GM19467 (cell line): Measurements from ENCODE around the gene ZNF195.
"Not testable (repeated sequence)": the region's sequence is repeated elsewhere in the genome, so short reads cannot be mapped to it uniquely, and the experiment has no call there.

Experiments used
- ATAC-seq: cut with Tn5 transposase; IDR thresholded peaks from one replicate; pipeline ENCODE4 v1.9.1; 2021; ENCODE audit warnings: mild to moderate bottlenecking, moderate library complexity; ENCODE audit not compliant: unreplicated experiment

Gene ZNF195

DNA sequence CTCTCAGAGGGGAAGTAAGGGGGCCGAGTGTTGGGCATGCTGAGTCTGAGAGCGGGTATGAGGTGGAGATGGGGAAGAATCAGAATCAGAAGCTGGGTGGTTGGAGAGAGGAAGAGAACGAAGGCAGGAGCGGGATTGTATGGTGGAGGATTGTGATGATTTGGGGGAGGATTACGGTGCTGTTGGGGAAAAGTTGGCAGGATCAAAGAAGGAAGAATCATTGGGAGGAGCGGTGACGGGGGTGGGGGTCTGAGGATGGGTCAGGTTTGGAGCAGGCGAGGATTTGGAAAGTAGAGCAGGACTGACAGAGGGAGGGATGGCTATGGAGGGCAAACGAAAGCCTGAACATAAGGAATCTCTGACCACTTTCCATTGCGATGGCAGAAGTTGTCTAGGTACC, 22.1 kb downstream of the ZNF195 start:
- ATAC-seq: no peak

- ATAC-seq: no peak
Observed at GRCh38 chr11:3353066-3353465, 25.9 kb downstream of the ZNF195 start.

DNA sequence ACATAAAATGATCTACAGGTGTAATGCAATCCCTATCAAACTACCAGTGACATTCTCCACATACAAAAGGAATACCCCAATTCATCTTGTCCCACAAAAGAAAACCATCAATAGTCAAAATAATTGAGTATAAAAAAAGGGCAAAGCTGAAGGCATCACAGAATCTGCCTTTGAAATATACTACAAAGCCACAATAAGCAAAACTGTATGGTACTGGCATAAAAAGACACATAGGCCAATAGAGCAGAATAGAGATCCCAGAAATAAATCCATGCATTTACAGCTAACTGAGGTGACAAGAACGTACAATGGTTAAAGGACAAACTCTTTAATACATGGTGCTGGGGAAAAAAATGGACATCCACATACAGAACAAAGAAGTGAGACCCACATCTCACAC, 31.8 kb downstream of the ZNF195 start:
- ATAC-seq: no peak

- no peak for ATAC-seq
Observed at GRCh38 chr11:3346587-3346986, 32.4 kb downstream of the ZNF195 start.

DNA sequence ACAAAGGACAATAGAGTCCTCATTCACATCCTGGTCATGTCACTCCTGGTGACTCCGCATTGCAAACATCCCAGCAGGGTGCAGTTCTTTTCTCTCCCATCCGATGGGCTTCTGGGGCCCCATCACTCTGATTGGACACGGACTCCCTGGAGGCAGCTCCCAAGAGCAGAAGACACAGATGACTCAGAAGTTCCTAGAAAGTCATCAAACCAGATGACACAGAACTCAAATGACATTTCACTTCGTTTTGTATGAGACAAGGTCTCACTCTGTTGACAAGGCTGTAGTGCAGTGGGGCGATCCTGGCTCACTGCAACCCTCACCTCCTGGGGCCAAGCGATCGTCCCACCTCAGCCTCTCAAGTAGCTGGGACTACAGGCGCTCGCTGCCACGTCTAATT, 33.2 kb downstream of the ZNF195 start:
- ATAC-seq: no peak

- ATAC-seq: no peak
Observed at GRCh38 chr11:3344327-3345174, 34.4 kb downstream of the ZNF195 start.

GRCh38 chr11:3342709-3343108, 36.2 kb downstream of the ZNF195 start:
- ATAC-seq: no peak

GRCh38 chr11:3341298-3341697, 37.6 kb downstream of the ZNF195 start:
- ATAC-seq: no peak

DNA sequence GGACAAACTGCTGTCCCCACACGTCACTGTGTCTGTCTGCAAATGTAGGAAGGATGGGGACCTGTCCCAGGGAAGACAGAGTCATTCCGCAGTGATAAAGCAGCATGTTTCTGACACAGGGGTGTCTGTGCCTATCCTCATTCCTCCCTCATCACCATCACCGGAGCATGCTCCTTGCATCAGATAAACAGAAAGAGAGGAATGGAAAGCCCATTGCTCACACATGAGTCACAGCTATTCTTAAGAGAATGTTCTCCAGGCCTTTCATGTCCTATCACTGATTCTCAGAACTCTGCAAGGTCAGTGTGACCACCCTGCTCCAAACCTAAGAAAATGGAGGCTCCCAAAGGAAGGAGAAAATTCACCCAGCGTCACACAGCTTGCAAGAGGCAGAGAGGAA, 38.9 kb downstream of the ZNF195 start:
- ATAC-seq: no peak

DNA sequence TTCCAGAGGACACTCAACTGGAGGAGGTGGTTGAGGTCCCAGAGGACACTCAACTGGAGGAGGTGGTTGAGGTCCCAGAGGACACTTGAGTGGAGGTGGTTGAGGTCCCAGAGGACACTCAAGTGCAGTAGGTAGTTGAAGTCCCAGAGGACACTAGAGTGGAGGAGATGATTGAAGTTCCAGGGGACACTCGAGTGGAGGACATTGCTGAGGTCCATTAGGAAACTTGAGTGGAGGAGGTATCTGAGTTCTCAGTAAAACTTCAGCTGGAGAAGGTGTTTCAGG, 39.7 kb downstream of the ZNF195 start:
- ATAC-seq: no peak

DNA sequence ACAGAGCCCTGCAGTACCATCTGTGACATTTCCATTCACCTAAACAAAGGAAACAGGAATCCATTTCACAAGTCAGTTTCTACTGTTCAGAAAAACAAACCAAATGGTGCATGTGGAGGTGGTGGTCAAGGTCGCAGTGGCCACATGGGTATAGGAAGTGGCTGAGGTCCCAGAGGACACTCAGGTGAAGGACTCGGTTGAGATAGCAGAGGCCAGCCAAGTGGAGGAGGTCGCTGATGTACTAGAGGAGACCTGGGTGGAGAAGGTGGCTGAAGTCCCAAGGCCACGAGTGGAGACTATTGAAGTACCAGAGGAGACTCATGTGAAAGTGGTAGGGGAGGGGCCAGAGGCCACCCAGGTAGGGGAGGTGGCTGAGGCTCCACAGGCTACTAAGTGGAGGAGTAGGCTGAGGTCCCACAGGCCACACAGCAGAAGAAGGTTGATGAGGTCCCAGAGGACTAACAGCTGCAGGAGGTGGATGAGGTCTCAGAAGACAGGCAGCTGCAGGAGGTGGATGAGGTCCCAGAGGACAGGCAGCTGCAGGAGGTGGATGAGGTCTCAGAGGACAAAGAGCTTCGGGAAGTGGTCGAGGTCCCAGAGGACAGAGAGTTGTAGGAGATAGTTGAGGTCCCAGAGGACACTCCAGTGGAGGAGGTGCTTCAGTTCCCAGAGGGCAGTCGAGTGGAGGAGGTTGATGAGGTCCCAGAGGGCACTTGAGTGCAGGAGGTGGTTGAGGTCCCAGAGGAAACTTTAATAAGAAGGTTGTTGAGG, 40.2 kb downstream of the ZNF195 start:
- no peak for ATAC-seq

DNA sequence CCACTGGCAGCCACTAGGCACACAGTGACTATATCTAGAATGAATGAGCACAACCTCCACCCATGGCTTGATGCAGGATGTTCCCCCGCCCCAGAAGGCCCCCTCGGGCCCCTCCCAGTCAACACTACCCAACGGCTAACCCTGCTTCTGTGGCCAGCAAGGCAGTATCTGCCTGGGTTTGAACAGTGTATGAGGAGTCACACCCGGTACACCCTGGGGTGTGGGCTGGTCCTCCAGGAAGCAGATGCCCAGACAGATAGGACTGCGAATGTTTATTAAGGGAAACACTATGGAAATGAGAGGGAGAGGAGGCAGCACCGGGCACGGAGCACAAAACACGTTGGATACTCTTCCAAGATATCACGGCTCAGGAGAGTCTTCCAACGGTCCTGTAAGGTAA, 42.5 kb downstream of the ZNF195 start:
- ATAC-seq: not testable (repeated sequence)

DNA sequence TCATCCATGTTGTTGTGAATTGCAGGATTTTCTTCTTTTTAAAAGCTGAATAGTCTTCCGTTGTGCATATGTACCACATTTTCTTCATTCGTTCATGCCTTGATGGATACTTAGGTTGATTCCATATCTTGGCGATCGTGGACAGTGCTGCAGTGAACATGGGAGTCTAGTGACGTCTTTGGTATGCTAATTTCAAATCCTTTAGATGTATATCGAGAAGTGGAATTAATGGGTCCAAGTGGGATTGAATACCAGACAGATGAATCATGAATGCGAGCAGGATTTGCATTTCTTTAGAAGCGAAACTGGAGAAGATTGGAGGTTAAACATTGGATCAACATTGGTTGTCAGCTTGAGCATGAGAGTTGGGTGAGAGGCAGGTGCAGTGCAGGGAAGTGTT, 45.8 kb downstream of the ZNF195 start:
- not testable (repeated sequence) for ATAC-seq

DNA sequence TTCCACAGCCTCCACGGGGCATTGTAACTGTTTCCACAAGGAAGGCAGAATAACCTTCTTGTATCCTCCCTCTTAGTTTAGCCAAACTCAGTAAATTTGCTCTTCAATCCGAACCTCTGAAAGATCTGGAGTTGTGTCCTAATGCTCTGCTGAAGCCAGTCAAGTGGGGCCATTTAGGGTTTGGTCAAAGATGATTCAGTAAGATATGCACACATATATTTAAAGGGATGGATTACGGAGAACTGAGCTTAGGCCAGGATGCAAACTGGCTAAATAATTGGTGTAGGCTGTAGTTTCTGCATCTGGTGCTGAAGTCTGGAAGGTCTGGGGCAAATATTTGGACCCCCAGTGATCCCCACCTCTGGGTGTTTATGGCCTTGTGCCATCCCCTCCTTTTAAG, 47.9 kb downstream of the ZNF195 start:
- not testable (repeated sequence) for ATAC-seq

DNA sequence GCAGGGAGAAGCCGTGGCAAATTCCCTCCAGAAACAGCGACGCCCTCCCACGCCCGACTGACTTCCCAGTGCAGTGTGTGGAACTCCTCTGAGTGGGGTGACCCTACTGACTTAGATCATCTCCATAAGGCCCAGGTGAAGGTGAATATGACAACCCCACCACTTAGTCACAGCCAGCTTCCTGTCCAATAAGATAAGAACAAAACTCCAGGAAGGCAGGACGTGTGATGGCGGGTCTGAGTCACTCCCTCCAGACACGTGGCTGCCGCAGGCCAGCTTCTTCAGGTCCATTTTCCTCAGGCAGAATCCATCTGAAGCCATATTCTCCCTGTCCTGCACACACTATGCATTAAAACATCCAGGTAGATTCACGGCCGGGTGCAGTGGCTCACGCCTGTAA, 48.9 kb downstream of the ZNF195 start:
- not testable (repeated sequence) for ATAC-seq

GRCh38 chr11:3328503-3328902, 50.4 kb downstream of the ZNF195 start:
- not testable (repeated sequence) for ATAC-seq

DNA sequence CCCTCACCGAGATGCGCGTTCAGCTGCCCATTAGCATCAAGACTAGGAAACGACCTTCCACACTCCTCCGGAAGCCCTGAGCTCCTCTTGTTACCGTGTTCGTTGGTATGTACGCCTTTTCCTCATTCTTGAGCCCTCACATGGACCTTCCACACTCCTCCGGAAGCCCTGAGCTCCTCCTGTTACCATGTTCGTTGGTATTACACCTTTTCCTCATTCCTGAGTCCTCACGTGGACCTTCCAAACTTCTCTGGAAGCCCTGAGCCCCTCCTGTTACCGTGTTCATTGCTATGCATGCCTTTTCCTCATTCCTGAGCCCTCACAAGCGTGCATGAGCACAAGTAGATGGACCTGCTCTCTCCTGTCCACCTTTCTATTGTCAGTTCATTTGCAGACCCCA, 52.5 kb downstream of the ZNF195 start:
- ATAC-seq: not testable (repeated sequence)

DNA sequence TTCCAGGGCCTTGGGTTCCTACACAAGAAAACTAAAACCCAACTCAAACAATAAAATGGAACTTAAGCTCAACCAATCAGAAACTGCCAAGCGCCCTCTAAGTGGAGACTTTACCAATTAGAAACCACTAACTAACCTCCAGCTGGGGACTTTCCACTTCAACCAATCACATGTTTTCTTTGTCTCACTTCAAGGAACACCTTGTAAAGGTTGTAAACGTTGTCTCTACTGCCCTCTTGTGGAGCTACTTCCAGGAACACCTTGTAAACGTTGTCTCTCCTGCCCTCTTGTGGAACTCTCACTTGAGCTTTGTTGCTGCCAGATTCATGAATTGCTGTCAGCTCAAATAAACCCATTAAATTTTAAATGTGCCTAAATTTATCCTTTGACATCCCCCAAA, 54.2 kb downstream of the ZNF195 start:
- not testable (repeated sequence) for ATAC-seq
